Measurements from ENCODE around the gene GTPBP8. TPM values are rescaled to one million over a fixed set of nuclear protein-coding genes. Genes with fewer than 3 reads are reported as not detected.

Gene GTPBP8
- total and polyA plus RNA-seq, 2 of the 13 experiments (the other 11 are each of a cell fraction or from before 2014, with no cell fraction given) = 12.5 to 16.7 TPM

DNA sequence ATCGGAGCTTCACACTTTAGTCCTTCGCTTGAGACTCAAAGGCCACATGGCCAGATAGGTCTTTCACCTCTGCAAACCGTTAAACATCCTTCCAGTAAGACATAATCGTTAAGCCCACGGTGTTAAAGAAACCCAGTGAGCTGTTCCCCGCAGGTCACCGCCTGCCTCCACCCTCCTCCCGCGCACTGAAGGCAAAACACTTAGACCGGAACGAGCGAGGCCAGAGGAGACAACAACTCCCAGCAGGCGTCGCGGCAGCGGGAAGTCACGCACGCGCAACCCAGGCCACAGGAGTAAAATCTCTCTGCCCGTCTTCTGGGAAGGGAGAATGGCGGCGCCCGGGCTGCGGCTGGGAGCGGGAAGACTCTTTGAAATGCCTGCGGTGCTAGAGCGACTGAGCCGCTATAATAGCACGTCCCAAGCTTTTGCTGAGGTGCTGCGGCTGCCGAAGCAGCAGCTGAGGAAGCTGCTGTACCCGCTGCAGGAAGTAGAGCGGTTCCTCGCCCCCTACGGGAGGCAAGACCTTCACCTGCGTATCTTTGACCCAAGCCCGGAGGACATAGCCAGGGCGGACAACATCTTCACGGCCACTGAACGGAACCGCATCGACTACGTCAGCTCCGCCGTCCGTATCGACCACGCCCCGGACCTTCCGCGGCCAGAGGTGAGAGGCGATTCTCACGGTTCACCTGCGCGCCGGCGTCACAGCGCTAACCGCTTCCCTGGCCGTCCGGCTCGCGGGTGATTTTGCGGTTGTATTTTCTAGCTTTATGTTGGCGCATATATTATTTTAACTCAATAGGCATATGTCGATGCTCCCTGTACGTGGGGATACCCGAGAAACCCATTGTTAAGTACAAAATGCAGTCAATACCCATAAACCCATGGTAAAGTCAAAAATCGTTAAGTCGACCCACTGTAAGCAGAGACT, at the start of gene GTPBP8 (continued):
- TF ChIP-seq, protein P1, sequence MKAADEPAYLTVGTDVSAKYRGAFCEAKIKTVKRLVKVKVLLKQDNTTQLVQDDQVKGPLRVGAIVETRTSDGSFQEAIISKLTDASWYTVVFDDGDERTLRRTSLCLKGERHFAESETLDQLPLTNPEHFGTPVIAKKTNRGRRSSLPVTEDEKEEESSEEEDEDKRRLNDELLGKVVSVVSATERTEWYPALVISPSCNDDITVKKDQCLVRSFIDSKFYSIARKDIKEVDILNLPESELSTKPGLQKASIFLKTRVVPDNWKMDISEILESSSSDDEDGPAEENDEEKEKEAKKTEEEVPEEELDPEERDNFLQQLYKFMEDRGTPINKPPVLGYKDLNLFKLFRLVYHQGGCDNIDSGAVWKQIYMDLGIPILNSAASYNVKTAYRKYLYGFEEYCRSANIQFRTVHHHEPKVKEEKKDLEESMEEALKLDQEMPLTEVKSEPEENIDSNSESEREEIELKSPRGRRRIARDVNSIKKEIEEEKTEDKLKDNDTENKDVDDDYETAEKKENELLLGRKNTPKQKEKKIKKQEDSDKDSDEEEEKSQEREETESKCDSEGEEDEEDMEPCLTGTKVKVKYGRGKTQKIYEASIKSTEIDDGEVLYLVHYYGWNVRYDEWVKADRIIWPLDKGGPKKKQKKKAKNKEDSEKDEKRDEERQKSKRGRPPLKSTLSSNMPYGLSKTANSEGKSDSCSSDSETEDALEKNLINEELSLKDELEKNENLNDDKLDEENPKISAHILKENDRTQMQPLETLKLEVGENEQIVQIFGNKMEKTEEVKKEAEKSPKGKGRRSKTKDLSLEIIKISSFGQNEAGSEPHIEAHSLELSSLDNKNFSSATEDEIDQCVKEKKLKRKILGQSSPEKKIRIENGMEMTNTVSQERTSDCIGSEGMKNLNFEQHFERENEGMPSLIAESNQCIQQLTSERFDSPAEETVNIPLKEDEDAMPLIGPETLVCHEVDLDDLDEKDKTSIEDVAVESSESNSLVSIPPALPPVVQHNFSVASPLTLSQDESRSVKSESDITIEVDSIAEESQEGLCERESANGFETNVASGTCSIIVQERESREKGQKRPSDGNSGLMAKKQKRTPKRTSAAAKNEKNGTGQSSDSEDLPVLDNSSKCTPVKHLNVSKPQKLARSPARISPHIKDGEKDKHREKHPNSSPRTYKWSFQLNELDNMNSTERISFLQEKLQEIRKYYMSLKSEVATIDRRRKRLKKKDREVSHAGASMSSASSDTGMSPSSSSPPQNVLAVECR (CRISPR knock-in tag; IDR thresholded peaks at IDR 0.05; ENCODE audit: borderline replicate concordance) = peak; percentile 82; the same call in 1 of the 2 replicates
- TF ChIP-seq GFI1 (CRISPR knock-in tag; IDR thresholded peaks at IDR 0.05; ENCODE audit: borderline replicate concordance) = peak; percentile 38; the same call in 1 of the 2 replicates
- peak; percentile 98 for TF ChIP-seq ZNF224 (CRISPR knock-in tag; IDR thresholded peaks at IDR 0.05)
- TF ChIP-seq ZNF747 (CRISPR knock-in tag; IDR thresholded peaks at IDR 0.05; ENCODE audit: borderline replicate concordance) = no peak; the same call in 1 of the 2 replicates
- TF ChIP-seq, protein P2, sequence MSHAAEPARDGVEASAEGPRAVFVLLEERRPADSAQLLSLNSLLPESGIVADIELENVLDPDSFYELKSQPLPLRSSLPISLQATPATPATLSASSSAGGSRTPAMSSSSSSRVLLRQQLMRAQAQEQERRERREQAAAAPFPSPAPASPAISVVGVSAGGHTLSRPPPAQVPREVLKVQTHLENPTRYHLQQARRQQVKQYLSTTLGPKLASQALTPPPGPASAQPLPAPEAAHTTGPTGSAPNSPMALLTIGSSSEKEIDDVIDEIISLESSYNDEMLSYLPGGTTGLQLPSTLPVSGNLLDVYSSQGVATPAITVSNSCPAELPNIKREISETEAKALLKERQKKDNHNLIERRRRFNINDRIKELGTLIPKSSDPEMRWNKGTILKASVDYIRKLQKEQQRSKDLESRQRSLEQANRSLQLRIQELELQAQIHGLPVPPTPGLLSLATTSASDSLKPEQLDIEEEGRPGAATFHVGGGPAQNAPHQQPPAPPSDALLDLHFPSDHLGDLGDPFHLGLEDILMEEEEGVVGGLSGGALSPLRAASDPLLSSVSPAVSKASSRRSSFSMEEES (CRISPR knock-in tag; IDR thresholded peaks at IDR 0.05) = no peak
- TF ChIP-seq ZNF101 (CRISPR knock-in tag; IDR thresholded peaks at IDR 0.05; ENCODE audit: borderline replicate concordance, low read depth) = no peak; the same call in 1 of the 2 replicates
- 0 out of 2 replicates have a peak, but pooled peaks have one; percentile 40 for TF ChIP-seq ZNF431 (CRISPR knock-in tag; IDR thresholded peaks at IDR 0.05; ENCODE audit: borderline replicate concordance, low read depth)
- peak; percentile 87; the same call in 1 of the 2 replicates for TF ChIP-seq ZNF792 (CRISPR knock-in tag; IDR thresholded peaks at IDR 0.05)
- 0 out of 2 replicates have a peak, but pooled peaks have one; percentile 43 for TF ChIP-seq NR2F2 (IDR thresholded peaks at IDR 0.05; ENCODE audit: borderline replicate concordance, low read depth)
- TF ChIP-seq, protein P3, sequence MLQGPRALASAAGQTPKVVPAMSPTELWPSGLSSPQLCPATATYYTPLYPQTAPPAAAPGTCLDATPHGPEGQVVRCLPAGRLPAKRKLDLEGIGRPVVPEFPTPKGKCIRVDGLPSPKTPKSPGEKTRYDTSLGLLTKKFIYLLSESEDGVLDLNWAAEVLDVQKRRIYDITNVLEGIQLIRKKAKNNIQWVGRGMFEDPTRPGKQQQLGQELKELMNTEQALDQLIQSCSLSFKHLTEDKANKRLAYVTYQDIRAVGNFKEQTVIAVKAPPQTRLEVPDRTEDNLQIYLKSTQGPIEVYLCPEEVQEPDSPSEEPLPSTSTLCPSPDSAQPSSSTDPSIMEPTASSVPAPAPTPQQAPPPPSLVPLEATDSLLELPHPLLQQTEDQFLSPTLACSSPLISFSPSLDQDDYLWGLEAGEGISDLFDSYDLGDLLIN (CRISPR knock-in tag; IDR thresholded peaks at IDR 0.05; ENCODE audit: borderline replicate concordance) = no peak
- no peak for TF ChIP-seq ZBTB8A (CRISPR knock-in tag; IDR thresholded peaks at IDR 0.05; ENCODE audit: borderline replicate concordance, low read depth)
- TF ChIP-seq, protein P4, sequence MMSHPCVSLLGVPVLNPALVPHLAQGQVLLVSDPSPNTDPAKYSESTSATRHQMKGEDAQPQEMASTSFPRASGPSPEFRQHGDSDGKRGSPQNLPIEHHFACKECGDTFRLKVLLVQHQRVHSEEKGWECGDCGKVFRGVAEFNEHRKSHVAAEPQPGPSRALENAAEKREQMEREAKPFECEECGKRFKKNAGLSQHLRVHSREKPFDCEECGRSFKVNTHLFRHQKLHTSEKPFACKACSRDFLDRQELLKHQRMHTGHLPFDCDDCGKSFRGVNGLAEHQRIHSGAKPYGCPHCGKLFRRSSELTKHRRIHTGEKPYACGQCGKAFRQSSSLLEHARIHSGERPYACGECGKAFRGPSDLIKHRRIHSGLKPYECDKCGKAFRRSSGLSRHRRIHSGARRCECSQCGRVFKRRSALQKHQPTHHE (CRISPR knock-in tag; IDR thresholded peaks at IDR 0.05; ENCODE audit: borderline replicate concordance) = peak; percentile 69; the same call in 1 of the 2 replicates
- peak; percentile 74 for TF ChIP-seq ZNF879 (CRISPR knock-in tag; IDR thresholded peaks at IDR 0.05)
- TF ChIP-seq HOXA5 (CRISPR knock-in tag; IDR thresholded peaks at IDR 0.05) = peak; percentile 79
- no peak for TF ChIP-seq MEIS1 (CRISPR knock-in tag; IDR thresholded peaks at IDR 0.05; ENCODE audit: borderline replicate concordance)
- TF ChIP-seq POLR2A (IDR thresholded peaks at IDR 0.05; ENCODE audit: insufficient read depth in 1 of 2, low read depth in 2 of 2, low read length in 2 of 2) = peak; percentile 88 to 98
- TF ChIP-seq ZNF891 (CRISPR knock-in tag; IDR thresholded peaks at IDR 0.05) = peak; percentile 95
- no peak for TF ChIP-seq FOXO1 (CRISPR knock-in tag; IDR thresholded peaks at IDR 0.05)
- peak; percentile 29; the same call in 1 of the 2 replicates for TF ChIP-seq PITX1 (CRISPR knock-in tag; IDR thresholded peaks at IDR 0.05)
- no peak for TF ChIP-seq EED (CRISPR knock-in tag; IDR thresholded peaks at IDR 0.05)
